SK-N-SH (cell line): ENCODE results near the gene TGOLN2. TPM values are rescaled to one million over a fixed set of nuclear protein-coding genes. Genes with fewer than 3 reads are reported as not detected.
"Not testable (repeated sequence)": the region's sequence is repeated elsewhere in the genome, so short reads cannot be mapped to it uniquely, and the experiment has no call there.

Source experiments
- CTCF ChIA-PET: fragments of 300-600, 350-600 bp; formaldehyde crosslinking; extraction: SDS; loops from one replicate; lab custom pipeline; 2021; lab: Yijun Ruan, JAX
- POLR2A ChIA-PET: fragments of 350-600 bp; sonication (Branson Sonifier 250); formaldehyde crosslinking; extraction: SDS; loops from one replicate; lab custom pipeline; 2020; ENCODE audit warnings: antibody characterized with exemption, inconsistent platforms; lab: Yijun Ruan, JAX
- DNase-seq: peaks from one replicate; pipeline ENCODE4 v3.0.0; 2012
- H2AFZ ChIP-seq: fragments of 200-600 bp; sonication (generic); 2 replicates; pipeline ENCODE4 v1.8.1; 2016; ENCODE audit warnings: antibody characterized with exemption, mild to moderate bottlenecking, low read depth
- H3F3A ChIP-seq: fragments of 200-600 bp; sonication (generic); replicated peaks from 2 replicates; pipeline ENCODE3; 2016; ENCODE audit warnings: antibody characterized with exemption, mild to moderate bottlenecking; ENCODE audit not compliant: insufficient read depth
- H3K27ac ChIP-seq, 2 experiments: fragments of 200-500 bp in 1 of 2; fragments of 200-600 bp in 1 of 2; sonication (Bioruptor generic) in 1 of 2; sonication (generic), shearing (Covaris generic) in 1 of 2; 2 replicates each; pipeline versions ENCODE4 v1.5.1 to v1.6.1; 2014 to 2016; ENCODE audit warnings: low read depth in 2 of 2, inconsistent platforms in 1 of 2, low read length in 1 of 2, mild to moderate bottlenecking in 1 of 2, mixed read lengths in 1 of 2
- H3K27me3 ChIP-seq: fragments of 200-600 bp; sonication (generic), shearing (Covaris generic); 2 replicates; pipeline ENCODE4 v1.6.1; 2016; ENCODE audit warnings: mixed run types; ENCODE audit not compliant: insufficient read depth
- H3K36me3 ChIP-seq, 2 experiments: fragments of 200-500 bp in 1 of 2; fragments of 200-600 bp in 1 of 2; sonication (Bioruptor generic) in 1 of 2; sonication (generic) in 1 of 2; replicated peaks in 1 of 2; 2 replicates each; pipeline versions ENCODE3 to v1.5.1; 2014 to 2016; ENCODE audit warnings: low read length in 1 of 2, mild to moderate bottlenecking in 1 of 2; ENCODE audit not compliant: insufficient read depth in 2 of 2, control insufficient read depth in 1 of 2
- H3K4me1 ChIP-seq, 2 experiments: fragments of 200-500 bp in 1 of 2; fragments of 200-600 bp in 1 of 2; sonication (Bioruptor generic) in 1 of 2; sonication (generic), shearing (Covaris generic) in 1 of 2; 2 replicates each; pipeline versions ENCODE4 v1.5.1 to v1.6.1; 2014 to 2016; ENCODE audit warnings: low read depth in 1 of 2, low read length in 1 of 2, mixed run types in 1 of 2; ENCODE audit not compliant: insufficient read depth in 2 of 2, control insufficient read depth in 1 of 2
- H3K4me2 ChIP-seq: fragments of 200-600 bp; sonication (generic), shearing (Covaris generic); 2 replicates; pipeline ENCODE4 v1.6.1; 2017; ENCODE audit warnings: mixed run types
- H3K4me3 ChIP-seq, 2 experiments: fragments of 200-500 bp in 1 of 2; fragments of 200-600 bp in 1 of 2; sonication (Bioruptor generic) in 1 of 2; sonication (generic), shearing (Covaris generic) in 1 of 2; 2 replicates each; pipeline versions ENCODE4 v1.5.1 to v1.8.1; 2014 to 2016; ENCODE audit warnings: low read depth in 2 of 2, inconsistent platforms in 1 of 2, low read length in 1 of 2, mild to moderate bottlenecking in 1 of 2, mixed read lengths in 1 of 2, moderate library complexity in 1 of 2
- H3K79me2 ChIP-seq: fragments of 200-600 bp; sonication (generic); 2 replicates; pipeline ENCODE4 v1.8.1; 2017; ENCODE audit warnings: mild to moderate bottlenecking; ENCODE audit not compliant: insufficient read depth
- H3K9ac ChIP-seq: fragments of 200-600 bp; sonication (generic); 2 replicates; pipeline ENCODE4 v1.6.1; 2017; ENCODE audit warnings: mixed run types
- H3K9me2 ChIP-seq: fragments of 200-600 bp; sonication (generic); 2 replicates; pipeline ENCODE4 v1.6.1; 2017; ENCODE audit warnings: mixed run types
- H3K9me3 ChIP-seq: fragments of 200-600 bp; sonication (generic); 2 replicates; pipeline ENCODE4 v1.6.1; 2017; ENCODE audit warnings: mixed run types, mild to moderate bottlenecking, moderate library complexity
- H4K20me1 ChIP-seq: fragments of 200-600 bp; sonication (generic); 2 replicates; pipeline ENCODE4 v1.6.1; 2017; ENCODE audit warnings: mild to moderate bottlenecking, mixed run types; ENCODE audit not compliant: insufficient read depth
- CHD2 ChIP-seq: fragments of 150-350 bp; IDR thresholded peaks from 2 replicates; pipeline ENCODE4 v1.6.1; 2018; ENCODE audit warnings: low read length; ENCODE audit not compliant: partially characterized antibody
- CTCF ChIP-seq: fragments of 200-600 bp; sonication (generic); IDR thresholded peaks from 2 replicates; pipeline ENCODE4 v1.6.1; 2017; ENCODE audit warnings: antibody characterized with exemption, mild to moderate bottlenecking, moderate library complexity
- ELF1 ChIP-seq: IDR thresholded peaks from 2 replicates; pipeline ENCODE4 v1.4.0; 2012
- FOSL2 ChIP-seq: IDR thresholded peaks from 2 replicates; pipeline ENCODE4 v1.4.0; 2012; ENCODE audit warnings: low read depth, mild to moderate bottlenecking, moderate library complexity, borderline replicate concordance
- FOXM1 ChIP-seq: IDR thresholded peaks from 2 replicates; pipeline ENCODE4 v1.4.0; 2012; ENCODE audit warnings: low read depth, mild to moderate bottlenecking
- USF1 ChIP-seq: IDR thresholded peaks from 2 replicates; pipeline ENCODE4 v1.4.0; 2012; ENCODE audit warnings: low read depth, borderline replicate concordance
- WGBS: methylation state at CpG from one replicate; pipeline ENCODE4 v1.1.6; 2017; ENCODE audit warnings: low lambda C conversion rate; 5-methylcytosine and 5-hydroxymethylcytosine counted together
- polyA plus RNA-seq, 3 experiments: library from polyadenylated mRNA; depleted of rRNA; stranded (reverse); fragments of >200 nt; gene quantifications; 2 replicates each; pipeline ENCODE4 v1.2.3, GENCODE V29; 2012

The TGOLN2 gene
- polyA plus RNA-seq, 1 of the 3 experiments (the other 2 are of a cell fraction): 138 TPM

GRCh38 chr2:85324639-85325465 lies 2.9 kb downstream of the TGOLN2 start:
- H3K36me3 ChIP-seq: peaks cover 50 to 65% of the 10 kb centered on the region in 2 experiments
- peak overlapping the region; percentile 85; the same call in 1 of the 2 replicates for H3K9ac ChIP-seq
- H3F3A ChIP-seq: peaks cover 12% of the 10 kb centered on the region
- WGBS: 60% methylated on average over 10 of the region's 10 CpGs
- H3K27ac ChIP-seq: no peak overlapping the region
- H3K4me1 ChIP-seq: peaks cover 7 to 24% of the 10 kb centered on the region in 2 experiments; a peak in 3 of 4 replicates
- POLR2A ChIA-PET: no interaction called here
- TF ChIP-seq FOSL2: no peak
- TF ChIP-seq CHD2: no peak
- no peak for TF ChIP-seq CTCF
- no peak for TF ChIP-seq ELF1
- TF ChIP-seq FOXM1: no peak
- TF ChIP-seq USF1: no peak
- no peaks in the 10 kb centered on the region for H3K9me3 ChIP-seq
- peak overlapping the region; percentile 100 for H3K4me2 ChIP-seq
- CTCF ChIA-PET: interaction anchor here (0.7 to 1.8 kb wide), 4 partner anchors 14 to 251 kb away, joined by 3 to 5 read pairs (median 3); no protein-coding TSS in a partner anchor
- peaks cover 43% of the 10 kb centered on the region for H4K20me1 ChIP-seq
- no peak for DNase-seq
- peak overlapping the region; percentile 73 to 95 for H3K4me3 ChIP-seq
- no peak overlapping the region for H2AFZ ChIP-seq
- no peaks in the 10 kb centered on the region for H3K9me2 ChIP-seq
- H3K27me3 ChIP-seq: no peaks in the 10 kb centered on the region
- H3K79me2 ChIP-seq: peaks cover 80% of the 10 kb centered on the region

- peaks cover 55 to 73% of the 10 kb centered on the region in 2 experiments for H3K36me3 ChIP-seq
- not testable (repeated sequence) for H3K27me3 ChIP-seq, H3K9me3 ChIP-seq, H2AFZ ChIP-seq, H3K9me2 ChIP-seq, H3K4me2 ChIP-seq, H3K4me3 ChIP-seq, H3K27ac ChIP-seq, DNase-seq, H3K9ac ChIP-seq
- peaks cover 15% of the 10 kb centered on the region for H3F3A ChIP-seq
- ChIA-PET CTCF (interaction anchor here (1.0 to 1.7 kb wide), 3 partner anchors 13 to 258 kb away, joined by 3 to 5 read pairs (median 3); no protein-coding TSS in a partner anchor), POLR2A (interaction anchor here (1.1 kb wide), 1 partner anchor 13 kb away, joined by 3 read pairs; no protein-coding TSS in a partner anchor)
- H3K4me1 ChIP-seq: peaks cover 7 to 24% of the 10 kb centered on the region in 2 experiments; a peak in 3 of 4 replicates
- H4K20me1 ChIP-seq: peaks cover 49% of the 10 kb centered on the region
- WGBS: 95% methylated on average over 10 of the region's 11 CpGs
- H3K79me2 ChIP-seq: peaks cover 86% of the 10 kb centered on the region
Observed at GRCh38 chr2:85323988-85324367, 3.8 kb downstream of the TGOLN2 start.
